H9 (cell line): Measurements from ENCODE around the gene CAPN12. TPM values are rescaled to one million over a fixed set of nuclear protein-coding genes. Genes with fewer than 3 reads are reported as not detected.

Source experiments
- DNase-seq: peaks from one replicate; pipeline ENCODE4 v3.0.0-alpha.2; 2017
- H2AFZ ChIP-seq: one replicate; pipeline ENCODE4 v1.6.1; 2013; ENCODE audit warnings: mild to moderate bottlenecking, low read length, control low read depth, moderate library complexity
- H2AK5ac ChIP-seq: 2 replicates; pipeline ENCODE4 v1.6.1; 2013; ENCODE audit warnings: low read length, control low read depth, mixed read lengths; ENCODE audit not compliant: insufficient read length
- H2BK120ac ChIP-seq: one replicate; pipeline ENCODE4 v1.6.1; 2013; ENCODE audit warnings: low read depth, mild to moderate bottlenecking, low read length, control low read depth, inconsistent platforms; ENCODE audit not compliant: poor library complexity, severe bottlenecking
- H2BK12ac ChIP-seq: 2 replicates; pipeline ENCODE4 v1.6.1; 2013; ENCODE audit warnings: low read length, control low read depth, mixed read lengths, low read depth; ENCODE audit not compliant: insufficient read length
- H2BK15ac ChIP-seq: 2 replicates; pipeline ENCODE4 v1.6.1; 2013; ENCODE audit warnings: low read depth, low read length, control low read depth
- H2BK20ac ChIP-seq: one replicate; pipeline ENCODE4 v1.6.1; 2013; ENCODE audit warnings: low read depth, mild to moderate bottlenecking, low read length, control low read depth, inconsistent platforms; ENCODE audit not compliant: poor library complexity, severe bottlenecking
- H2BK5ac ChIP-seq: 2 replicates; pipeline ENCODE4 v1.6.1; 2013; ENCODE audit warnings: low read length, control low read depth, mixed read lengths; ENCODE audit not compliant: insufficient read length
- H3K14ac ChIP-seq: 2 replicates; pipeline ENCODE4 v1.6.1; 2013; ENCODE audit warnings: low read length, control low read depth; ENCODE audit not compliant: insufficient read depth
- H3K18ac ChIP-seq: 2 replicates; pipeline ENCODE4 v1.6.1; 2013; ENCODE audit warnings: low read depth, mild to moderate bottlenecking, mixed read lengths, low read length, control low read depth; ENCODE audit not compliant: insufficient read length
- H3K23ac ChIP-seq: 2 replicates; pipeline ENCODE4 v1.6.1; 2013; ENCODE audit warnings: low read length, control low read depth, mixed read lengths, low read depth; ENCODE audit not compliant: insufficient read length
- H3K23me2 ChIP-seq: 2 replicates; pipeline ENCODE4 v1.6.1; 2013; ENCODE audit warnings: low read depth, mild to moderate bottlenecking, mixed read lengths, low read length, control low read depth; ENCODE audit not compliant: insufficient read length, poor library complexity, severe bottlenecking
- H3K27ac ChIP-seq: 2 replicates; pipeline ENCODE4 v1.5.1; 2013; ENCODE audit warnings: low read length, control low read depth, mixed read lengths, low read depth; ENCODE audit not compliant: insufficient read length
- H3K27me3 ChIP-seq: 2 replicates; pipeline ENCODE4 v1.6.1; 2013; ENCODE audit warnings: low read length, control low read depth, inconsistent platforms; ENCODE audit not compliant: insufficient read depth
- H3K4ac ChIP-seq: 2 replicates; pipeline ENCODE4 v1.6.1; 2013; ENCODE audit warnings: low read depth, mild to moderate bottlenecking, control low read depth, inconsistent platforms, low read length, moderate library complexity
- H3K4me1 ChIP-seq: 2 replicates; pipeline ENCODE4 v1.6.1; 2013; ENCODE audit warnings: low read length, control low read depth, inconsistent platforms; ENCODE audit not compliant: insufficient read depth
- H3K4me2 ChIP-seq: 2 replicates; pipeline ENCODE4 v1.6.1; 2013; ENCODE audit warnings: low read length, control low read depth, mixed read lengths; ENCODE audit not compliant: insufficient read length, insufficient read depth
- H3K56ac ChIP-seq: 2 replicates; pipeline ENCODE4 v1.6.1; 2013; ENCODE audit warnings: low read depth, mild to moderate bottlenecking, mixed read lengths, low read length, control low read depth; ENCODE audit not compliant: insufficient read length
- H3K79me1 ChIP-seq: 2 replicates; pipeline ENCODE4 v1.6.1; 2013; ENCODE audit warnings: low read depth, mild to moderate bottlenecking, moderate library complexity, low read length, control low read depth, inconsistent platforms; ENCODE audit not compliant: insufficient read depth, poor library complexity, severe bottlenecking
- H3K79me2 ChIP-seq: 2 replicates; pipeline ENCODE4 v1.6.1; 2013; ENCODE audit warnings: low read length, control low read depth, inconsistent platforms; ENCODE audit not compliant: insufficient read depth
- H3K9ac ChIP-seq: 2 replicates; pipeline ENCODE4 v1.6.1; 2013; ENCODE audit warnings: low read length, control low read depth, mixed read lengths; ENCODE audit not compliant: insufficient read length; ENCODE audit errors: extremely low read depth
- H3K9me3 ChIP-seq: one replicate; pipeline ENCODE4 v1.6.1; 2013; ENCODE audit warnings: low read depth, low read length, inconsistent platforms; ENCODE audit not compliant: control insufficient read depth
- H3T11ph ChIP-seq: one replicate; pipeline ENCODE4 v1.6.1; 2013; ENCODE audit warnings: mild to moderate bottlenecking, low read length, control low read depth, inconsistent platforms
- H4K20me1 ChIP-seq: one replicate; pipeline ENCODE4 v1.6.1; 2013; ENCODE audit not compliant: control insufficient read depth, insufficient read length, insufficient read depth
- H4K5ac ChIP-seq: 2 replicates; pipeline ENCODE4 v1.6.1; 2013; ENCODE audit warnings: low read depth, mild to moderate bottlenecking, mixed read lengths, low read length, control low read depth; ENCODE audit not compliant: insufficient read length
- H4K8ac ChIP-seq: replicated peaks from 2 replicates; pipeline ENCODE4 v1.6.1; 2013; ENCODE audit warnings: low read length, control low read depth, mixed read lengths, low read depth; ENCODE audit not compliant: insufficient read length
- H4K91ac ChIP-seq: 2 replicates; pipeline ENCODE4 v1.6.1; 2013; ENCODE audit warnings: low read depth, mild to moderate bottlenecking, moderate library complexity, mixed read lengths, low read length, control low read depth; ENCODE audit not compliant: insufficient read length
- H3K27ac Mint-ChIP-seq, 3 experiments: 2 replicates in 2 of 3; 3 replicates in 1 of 3; pipeline ENCODE4 v1.8.0; 2020 to 2021; ENCODE audit warnings: mixed read lengths in 3 of 3, mild to moderate bottlenecking in 1 of 3, moderate library complexity in 1 of 3
- H3K27me3 Mint-ChIP-seq: 2 replicates; pipeline ENCODE4 v1.8.0; 2021; ENCODE audit warnings: low read depth, mild to moderate bottlenecking, moderate library complexity, mixed read lengths
- H3K36me3 Mint-ChIP-seq, 3 experiments: 2 replicates in 2 of 3; 3 replicates in 1 of 3; pipeline ENCODE4 v1.8.0; 2020 to 2021; ENCODE audit warnings: low read depth in 3 of 3, mixed read lengths in 3 of 3; ENCODE audit not compliant: insufficient read depth in 1 of 3
- H3K4me1 Mint-ChIP-seq, 2 experiments: 2 replicates each; pipeline ENCODE4 v1.8.0; 2020; ENCODE audit warnings: mixed read lengths in 2 of 2
- H3K4me3 Mint-ChIP-seq, 2 experiments: 2 replicates in 1 of 2; 3 replicates in 1 of 2; pipeline ENCODE4 v1.8.0; 2020 to 2021; ENCODE audit warnings: mild to moderate bottlenecking in 2 of 2, mixed read lengths in 2 of 2, moderate library complexity in 1 of 2
- H3K9me3 Mint-ChIP-seq, 2 experiments: 2 replicates in 1 of 2; 3 replicates in 1 of 2; pipeline ENCODE4 v1.8.0; 2020; ENCODE audit warnings: mild to moderate bottlenecking in 2 of 2, mixed read lengths in 2 of 2, moderate library complexity in 1 of 2
- CTCF ChIP-seq: fragments of 200-600 bp; sonication (generic); conservative IDR thresholded peaks from 3 replicates; pipeline ENCODE4 v1.8.0; 2021; ENCODE audit warnings: antibody characterized with exemption, mild to moderate bottlenecking
- WGBS: extraction: QIAGEN DNeasy Blood & Tissue Kit; methylation state at CpG from one replicate; pipeline ENCODE4 v1.1.7; 2013; ENCODE audit warnings: missing lambda C conversion rate, low lambda C conversion rate, mixed read lengths; ENCODE audit not compliant: insufficient read length; ENCODE audit errors: extremely low coverage; 5-methylcytosine and 5-hydroxymethylcytosine counted together
- total RNA-seq: library from RNA; stranded (reverse); gene quantifications from 2 replicates; pipeline ENCODE4 v1.2.1, GENCODE V29; 2021

The CAPN12 gene
- total RNA-seq, 1 experiment from 2014 or later: 10.5 TPM

GRCh38 chr19:38697197-38697596 is 47.1 kb downstream of the CAPN12 start:
- Mint-ChIP-seq H3K27me3 (no peaks in the 10 kb centered on the region; the same call in 1 of the 2 replicates), H3K9me3 (no peaks in the 10 kb centered on the region), H3K4me3 (no peak overlapping the region), H3K27ac (peak overlapping the region; percentile 48 to 86 (median 70); a peak in 5 of 7 replicates), H3K36me3 (peaks cover 12 to 40% (median 33%) of the 10 kb centered on the region in 3 experiments; a peak in 6 of 7 replicates), H3K4me1 (peaks cover 45 to 54% of the 10 kb centered on the region in 2 experiments)
- Histone ChIP-seq H3K79me2 (peaks cover 18% of the 10 kb centered on the region; the same call in 1 of the 2 replicates), H3K14ac (no peak overlapping the region), H2AK5ac (no peak overlapping the region), H3K56ac (no peak overlapping the region), H3T11ph (no peak overlapping the region), H2BK120ac (no peak overlapping the region), H2BK15ac (no peak overlapping the region), H2BK20ac (no peak overlapping the region), H3K23ac (no peak overlapping the region), H2BK12ac (no peak overlapping the region), H3K9ac (no peak overlapping the region), H3K79me1 (peaks cover 2% of the 10 kb centered on the region), H3K27me3 (no peaks in the 10 kb centered on the region), H3K27ac (no peak overlapping the region), H3K4ac (no peak overlapping the region), H2BK5ac (no peak overlapping the region), H4K5ac (no peak overlapping the region), H2AFZ (no peak overlapping the region), H3K9me3 (no peaks in the 10 kb centered on the region), H4K91ac (no peak overlapping the region), H3K4me1 (peaks cover 14% of the 10 kb centered on the region; the same call in 1 of the 2 replicates), H3K4me2 (no peak overlapping the region), H4K8ac (no peak overlapping the region), H3K18ac (no peak overlapping the region), H3K23me2 (no peaks in the 10 kb centered on the region), H4K20me1 (no peaks in the 10 kb centered on the region)
- no peak for TF ChIP-seq CTCF
- no peak for DNase-seq
- WGBS: no CpG with 5 or more reads among the region's 6 CpGs
